Endothelial cell (in vitro differentiated cells): ENCODE results near the gene NECTIN1. TPM values are rescaled to one million over a fixed set of nuclear protein-coding genes. Genes with fewer than 3 reads are reported as not detected.

Experiments
- DNase-seq: peaks from one replicate; pipeline ENCODE4 v3.0.0; 2021; ENCODE audit warnings: low spot score
- H3K27ac Mint-ChIP-seq: one replicate; pipeline ENCODE4 v1.8.0; 2021; ENCODE audit warnings: mixed read lengths, inconsistent platforms; ENCODE audit not compliant: unreplicated experiment
- H3K27me3 Mint-ChIP-seq: one replicate; pipeline ENCODE4 v1.8.0; 2021; ENCODE audit warnings: mild to moderate bottlenecking, moderate library complexity, mixed read lengths, inconsistent platforms; ENCODE audit not compliant: unreplicated experiment
- H3K36me3 Mint-ChIP-seq: one replicate; pipeline ENCODE4 v1.8.0; 2021; ENCODE audit warnings: mild to moderate bottlenecking, low read depth, mixed read lengths, inconsistent platforms; ENCODE audit not compliant: unreplicated experiment
- H3K4me1 Mint-ChIP-seq: one replicate; pipeline ENCODE4 v1.8.0; 2021; ENCODE audit warnings: mild to moderate bottlenecking, mixed read lengths, inconsistent platforms; ENCODE audit not compliant: unreplicated experiment
- H3K4me3 Mint-ChIP-seq: one replicate; pipeline ENCODE4 v1.8.0; 2021; ENCODE audit warnings: mild to moderate bottlenecking, mixed read lengths, inconsistent platforms; ENCODE audit not compliant: unreplicated experiment
- H3K9me3 Mint-ChIP-seq: one replicate; pipeline ENCODE4 v1.8.0; 2021; ENCODE audit warnings: mixed read lengths, inconsistent platforms; ENCODE audit not compliant: unreplicated experiment
- CTCF ChIP-seq: fragments of 200-600 bp; sonication (generic); IDR thresholded peaks from one replicate; pipeline ENCODE4 v1.5.0; 2021; ENCODE audit warnings: antibody characterized with exemption; ENCODE audit not compliant: unreplicated experiment
- total RNA-seq: library from RNA; stranded (reverse); fragmentation: NEBNext Ultra II Directional; extraction: Animal tissue kit (Norgen Biotek cat#: 25700); gene quantifications from one replicate; pipeline ENCODE4 v1.2.1, GENCODE V29; 2021; ENCODE audit not compliant: unreplicated experiment

The NECTIN1 gene
- total RNA-seq, 1 donor from 2014 or later = 17.9 TPM

DNA sequence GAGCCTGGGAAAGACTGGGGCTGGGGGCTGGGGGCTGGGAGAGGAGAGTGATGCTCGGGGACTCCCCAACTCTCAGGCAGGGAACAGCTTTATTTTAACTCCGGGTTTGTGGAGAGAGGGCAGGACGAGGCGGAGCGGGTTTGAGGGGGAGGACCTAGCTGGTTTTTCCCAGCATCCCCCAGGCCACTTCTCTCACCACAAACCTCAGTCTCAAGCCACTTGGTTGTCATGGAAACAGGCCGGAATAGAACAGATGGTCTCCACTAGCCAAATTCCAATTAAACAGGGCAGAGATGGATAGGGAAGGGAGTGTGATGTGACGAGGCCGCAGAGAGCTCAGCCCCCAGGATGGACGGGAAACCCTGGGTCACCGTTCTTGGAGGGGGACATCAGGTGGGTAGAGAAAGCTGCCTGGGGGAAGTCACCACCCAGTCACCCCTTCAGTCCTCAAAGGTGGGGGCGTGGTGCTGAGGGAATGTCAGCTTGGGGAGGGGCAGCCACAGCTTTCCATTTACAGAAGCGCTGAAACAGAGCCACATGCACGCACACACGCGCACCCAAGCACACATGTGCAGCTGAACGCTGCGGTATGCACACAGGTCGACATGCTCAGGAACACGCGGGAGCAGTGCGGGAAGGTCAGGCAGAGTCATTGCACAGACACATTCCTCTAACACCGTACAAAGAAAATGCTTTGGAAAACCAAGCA is 19.2 kb downstream of the NECTIN1 start:
- DNase-seq = no peak
- Mint-ChIP-seq H3K4me1 (peaks cover 3% of the 10 kb centered on the region), H3K9me3 (no peaks in the 10 kb centered on the region), H3K36me3 (peaks cover 3% of the 10 kb centered on the region), H3K4me3 (no peak overlapping the region), H3K27me3 (peaks cover 4% of the 10 kb centered on the region), H3K27ac (peak overlapping the region; percentile 17)
- TF ChIP-seq CTCF = no peak

DNA sequence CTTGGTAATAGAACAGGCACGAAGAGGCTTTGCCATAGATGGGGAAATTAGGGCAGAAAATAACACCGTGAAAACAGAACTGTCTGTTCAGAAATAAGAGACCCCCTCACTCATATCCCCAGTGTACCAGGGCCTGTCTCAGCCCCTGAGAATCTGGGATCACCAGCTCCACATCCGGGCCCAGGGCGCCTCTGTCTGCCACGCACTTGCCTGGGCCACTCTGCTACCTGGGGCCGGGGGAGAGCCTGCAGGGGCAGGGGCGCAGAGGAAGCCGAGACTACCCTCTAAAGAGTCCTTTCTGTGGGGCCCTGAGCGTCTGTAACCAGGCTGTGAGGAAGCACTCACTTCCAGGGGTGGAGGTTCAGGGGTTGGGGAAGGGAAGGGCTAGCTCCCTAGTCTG is 19.8 kb downstream of the NECTIN1 start:
- DNase-seq = no peak
- no peak overlapping the region for H3K4me3 Mint-ChIP-seq
- no peaks in the 10 kb centered on the region for H3K9me3 Mint-ChIP-seq
- H3K27me3 Mint-ChIP-seq = peaks cover 4% of the 10 kb centered on the region
- peaks cover 3% of the 10 kb centered on the region for H3K36me3 Mint-ChIP-seq
- no peak for TF ChIP-seq CTCF
- H3K4me1 Mint-ChIP-seq = peaks cover 3% of the 10 kb centered on the region
- peak overlapping the region; percentile 18 for H3K27ac Mint-ChIP-seq

DNA sequence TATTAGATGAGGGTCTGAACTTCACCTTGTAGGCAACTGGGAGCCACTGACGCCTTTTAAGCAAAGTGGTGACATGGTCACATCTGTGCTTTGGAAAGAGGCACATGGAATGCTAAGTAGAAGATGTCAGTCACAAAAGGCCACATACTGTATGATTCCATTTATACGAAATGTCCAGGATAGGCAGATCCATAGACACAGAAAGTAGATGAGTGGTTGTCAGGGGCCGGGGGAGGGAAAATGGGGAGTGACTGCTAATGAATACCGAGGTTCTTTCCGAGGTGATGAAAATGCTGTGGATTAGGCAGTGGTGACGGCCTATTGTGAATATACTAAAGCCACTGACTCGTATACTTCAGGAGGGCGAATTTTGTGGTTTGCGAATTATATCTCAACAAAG is 20.6 kb downstream of the NECTIN1 start:
- H3K9me3 Mint-ChIP-seq = no peaks in the 10 kb centered on the region
- H3K36me3 Mint-ChIP-seq = peaks cover 3% of the 10 kb centered on the region
- H3K27me3 Mint-ChIP-seq = peaks cover 4% of the 10 kb centered on the region
- H3K27ac Mint-ChIP-seq = no peak overlapping the region
- H3K4me1 Mint-ChIP-seq = peaks cover 3% of the 10 kb centered on the region
- TF ChIP-seq CTCF = no peak
- H3K4me3 Mint-ChIP-seq = no peak overlapping the region
- no peak for DNase-seq

- peaks cover 3% of the 10 kb centered on the region for H3K4me1 Mint-ChIP-seq
- no peak overlapping the region for H3K4me3 Mint-ChIP-seq
- H3K27ac Mint-ChIP-seq = no peak overlapping the region
- H3K36me3 Mint-ChIP-seq = peaks cover 3% of the 10 kb centered on the region
- no peaks in the 10 kb centered on the region for H3K9me3 Mint-ChIP-seq
- DNase-seq = peak; percentile 34
- H3K27me3 Mint-ChIP-seq = peaks cover 4% of the 10 kb centered on the region
- TF ChIP-seq CTCF = no peak
These were observed 22.1 kb downstream of the NECTIN1 start for GRCh38 chr11:119706887-119707286.

DNA sequence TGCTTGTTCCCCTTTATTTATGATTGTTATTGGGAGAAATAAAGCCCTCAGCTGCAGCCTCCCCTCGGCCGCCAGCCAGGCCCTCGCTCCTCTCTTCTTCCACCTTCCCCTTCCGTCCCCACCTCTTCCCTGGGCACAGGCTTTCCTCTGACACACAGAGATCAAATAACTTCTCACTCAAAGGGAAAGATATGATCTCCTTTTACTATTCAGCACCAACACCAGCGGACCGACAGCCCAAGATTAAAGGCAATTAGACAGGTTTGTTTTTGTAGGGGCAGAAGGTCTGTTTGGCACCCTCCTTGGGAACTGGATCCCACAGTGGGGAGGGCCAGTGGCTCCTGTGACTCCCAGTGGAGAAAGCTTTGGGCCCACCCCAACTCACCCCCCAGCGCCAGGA is 23.0 kb downstream of the NECTIN1 start:
- no peak for DNase-seq
- Mint-ChIP-seq H3K36me3 (peaks cover 3% of the 10 kb centered on the region), H3K27me3 (peaks cover 4% of the 10 kb centered on the region), H3K27ac (no peak overlapping the region), H3K4me3 (no peak overlapping the region), H3K9me3 (no peaks in the 10 kb centered on the region), H3K4me1 (peaks cover 3% of the 10 kb centered on the region)
- no peak for TF ChIP-seq CTCF
